Mesothelial cell of epicardium (in vitro differentiated cells): ENCODE measurements around the gene APLP1. TPM values are rescaled to one million over a fixed set of nuclear protein-coding genes. Genes with fewer than 3 reads are reported as not detected.
A peak's percentile ranks its signal among the peaks of the same experiment; 100 is the strongest.

Experiments
- DNase-seq, 2 experiments: peaks; one replicate each; pipeline ENCODE4 v3.0.0; 2021; ENCODE audit warnings: low spot score in 2 of 2; ENCODE audit not compliant: unreplicated experiment in 2 of 2
- H3K27ac Mint-ChIP-seq: 2 replicates; pipeline ENCODE4 v1.8.0; 2021; ENCODE audit warnings: mixed read lengths
- H3K27me3 Mint-ChIP-seq: 2 replicates; pipeline ENCODE4 v1.8.0; 2021; ENCODE audit warnings: low read depth, mixed read lengths
- H3K36me3 Mint-ChIP-seq: 2 replicates; pipeline ENCODE4 v1.8.0; 2021; ENCODE audit warnings: mixed read lengths
- H3K4me1 Mint-ChIP-seq: 2 replicates; pipeline ENCODE4 v1.8.0; 2021; ENCODE audit warnings: mixed read lengths
- H3K4me3 Mint-ChIP-seq: 2 replicates; pipeline ENCODE4 v1.8.0; 2021; ENCODE audit warnings: mild to moderate bottlenecking, moderate library complexity, mixed read lengths
- H3K9me3 Mint-ChIP-seq: 2 replicates; pipeline ENCODE4 v1.8.0; 2021; ENCODE audit warnings: mixed read lengths
- total RNA-seq: library from RNA; stranded (reverse); gene quantifications from 3 replicates; pipeline ENCODE4 v1.2.1, GENCODE V29; 2021
- TF ChIP-seq, protein P1 (sequence below): fragments of 200-600 bp; sonication (generic); IDR thresholded peaks from one replicate; pipeline ENCODE4 v1.5.0; 2021; ENCODE audit warnings: antibody characterized with exemption; ENCODE audit not compliant: unreplicated experiment

APLP1 gene
- total RNA-seq, 1 donor from 2014 or later = 137 TPM

DNA sequence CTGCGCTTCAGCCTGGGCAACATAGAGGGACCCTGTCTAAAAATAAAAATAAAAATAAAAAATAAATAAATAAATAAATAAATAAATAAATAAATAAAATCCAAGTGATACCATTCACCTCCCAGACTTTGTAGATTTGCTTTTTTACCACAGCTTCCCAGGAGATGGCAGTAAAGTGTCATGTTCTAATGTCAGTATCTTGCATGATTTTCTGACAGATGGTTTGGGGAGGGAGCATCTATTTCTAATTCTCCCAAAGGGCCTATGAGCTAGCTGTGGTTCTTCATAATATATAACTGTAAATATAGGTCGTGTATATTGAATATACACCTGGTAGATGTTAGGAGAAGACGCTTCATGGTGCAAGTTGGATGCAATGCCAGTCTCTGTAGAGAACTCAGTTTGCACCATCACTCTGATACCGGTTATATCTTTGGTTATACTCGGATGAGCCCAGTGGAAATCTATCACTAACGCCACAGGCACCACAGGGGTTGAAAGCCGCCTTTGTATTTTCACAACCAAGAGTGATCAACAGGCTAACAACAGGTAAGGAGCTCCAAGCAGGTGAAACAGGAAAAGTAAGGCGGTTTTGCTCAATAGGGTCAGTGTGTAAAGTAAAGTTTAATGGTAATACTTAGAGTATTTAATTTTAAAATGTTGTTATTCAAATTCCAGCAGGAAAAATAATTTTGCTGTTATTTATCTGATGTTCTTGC is 13.9 kb downstream of the APLP1 start:
- H3K4me1 Mint-ChIP-seq = peaks cover 4% of the 10 kb centered on the region
- peaks cover 11% of the 10 kb centered on the region for H3K36me3 Mint-ChIP-seq
- no peaks in the 10 kb centered on the region for H3K9me3 Mint-ChIP-seq
- no peak for DNase-seq
- H3K27ac Mint-ChIP-seq = no peak overlapping the region
- no peak overlapping the region for H3K4me3 Mint-ChIP-seq
- H3K27me3 Mint-ChIP-seq = peaks cover 15% of the 10 kb centered on the region
- TF ChIP-seq, protein P1, sequence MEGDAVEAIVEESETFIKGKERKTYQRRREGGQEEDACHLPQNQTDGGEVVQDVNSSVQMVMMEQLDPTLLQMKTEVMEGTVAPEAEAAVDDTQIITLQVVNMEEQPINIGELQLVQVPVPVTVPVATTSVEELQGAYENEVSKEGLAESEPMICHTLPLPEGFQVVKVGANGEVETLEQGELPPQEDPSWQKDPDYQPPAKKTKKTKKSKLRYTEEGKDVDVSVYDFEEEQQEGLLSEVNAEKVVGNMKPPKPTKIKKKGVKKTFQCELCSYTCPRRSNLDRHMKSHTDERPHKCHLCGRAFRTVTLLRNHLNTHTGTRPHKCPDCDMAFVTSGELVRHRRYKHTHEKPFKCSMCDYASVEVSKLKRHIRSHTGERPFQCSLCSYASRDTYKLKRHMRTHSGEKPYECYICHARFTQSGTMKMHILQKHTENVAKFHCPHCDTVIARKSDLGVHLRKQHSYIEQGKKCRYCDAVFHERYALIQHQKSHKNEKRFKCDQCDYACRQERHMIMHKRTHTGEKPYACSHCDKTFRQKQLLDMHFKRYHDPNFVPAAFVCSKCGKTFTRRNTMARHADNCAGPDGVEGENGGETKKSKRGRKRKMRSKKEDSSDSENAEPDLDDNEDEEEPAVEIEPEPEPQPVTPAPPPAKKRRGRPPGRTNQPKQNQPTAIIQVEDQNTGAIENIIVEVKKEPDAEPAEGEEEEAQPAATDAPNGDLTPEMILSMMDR = peak; percentile 24

DNA sequence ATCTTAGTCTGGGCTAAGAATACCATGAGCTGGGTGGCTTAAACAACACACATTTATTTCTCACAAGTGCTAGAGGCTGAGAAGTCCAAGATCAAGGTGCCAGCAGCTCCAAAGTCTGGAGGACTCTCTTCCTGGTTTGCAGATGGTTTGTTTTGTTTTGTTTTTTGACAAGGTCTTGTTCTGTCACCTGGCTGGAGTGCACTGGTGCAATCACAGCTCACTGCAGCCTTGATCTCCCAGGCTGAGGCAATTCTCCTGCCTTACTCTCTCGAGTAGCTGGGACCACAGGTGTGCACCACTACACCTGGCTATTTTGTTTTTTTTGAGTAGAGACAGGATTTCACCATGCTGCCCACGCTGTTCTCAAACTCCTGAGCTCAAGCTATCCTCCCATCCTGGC is 15.5 kb downstream of the APLP1 start:
- peaks cover 17% of the 10 kb centered on the region for H3K36me3 Mint-ChIP-seq

DNA sequence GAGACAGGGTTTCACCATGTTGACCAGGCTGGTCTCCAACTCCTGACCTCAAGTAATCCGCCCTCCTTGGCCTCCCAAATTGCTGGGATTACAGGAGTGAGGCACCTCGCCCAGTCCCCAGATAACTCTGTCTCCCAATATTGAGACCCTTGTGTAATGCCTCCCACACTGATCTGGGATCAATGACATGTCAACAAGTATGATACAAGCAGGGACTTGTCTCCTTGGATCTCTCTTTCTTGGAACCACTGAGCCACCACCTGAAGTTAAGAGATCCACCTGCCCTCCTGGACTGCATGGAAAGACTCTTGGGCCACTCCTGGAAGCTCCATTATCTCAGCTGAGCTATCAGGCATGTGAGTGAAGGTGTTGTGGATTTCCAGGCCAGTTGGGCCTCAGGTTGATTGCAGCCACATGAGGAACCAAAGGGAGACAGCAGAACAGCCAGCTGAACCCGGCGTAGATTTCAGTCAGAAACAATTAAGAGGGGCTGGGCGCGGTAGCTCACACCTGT is 16.9 kb downstream of the APLP1 start:
- peaks cover 2% of the 10 kb centered on the region for H3K27me3 Mint-ChIP-seq
- H3K9me3 Mint-ChIP-seq = no peaks in the 10 kb centered on the region
- no peaks in the 10 kb centered on the region for H3K4me1 Mint-ChIP-seq
- no peak overlapping the region for H3K27ac Mint-ChIP-seq
- H3K36me3 Mint-ChIP-seq = peaks cover 26% of the 10 kb centered on the region
- TF ChIP-seq, protein P1 = no peak
- no peak overlapping the region for H3K4me3 Mint-ChIP-seq
- DNase-seq = no peak

More for the DNA sequence above, 15.5 kb downstream of the APLP1 start:
- TF ChIP-seq, protein P1 = no peak
- Mint-ChIP-seq H3K4me1 (peaks cover 4% of the 10 kb centered on the region), H3K4me3 (no peak overlapping the region), H3K27ac (no peak overlapping the region), H3K27me3 (peaks cover 10% of the 10 kb centered on the region), H3K9me3 (no peaks in the 10 kb centered on the region)
- DNase-seq = no peak

DNA sequence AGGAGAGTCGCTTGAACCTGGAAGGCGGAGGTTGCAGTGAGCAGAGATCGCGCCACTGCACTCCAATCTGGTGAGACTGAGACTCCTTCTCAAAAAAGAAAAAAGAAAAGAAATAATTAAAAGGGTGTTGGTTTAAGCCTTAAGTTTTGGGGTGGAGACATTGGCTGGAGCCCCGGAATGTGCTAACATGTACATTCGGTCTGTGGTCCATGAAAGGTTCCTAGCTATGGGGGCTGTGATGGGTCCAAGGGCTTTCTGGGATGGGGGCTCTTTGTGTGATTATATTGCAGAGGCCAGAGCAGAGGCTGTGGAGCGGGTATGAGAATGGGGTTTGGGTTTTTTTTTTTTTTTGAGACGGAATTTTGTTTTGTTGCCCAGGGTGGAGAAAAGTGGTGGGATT is 17.5 kb downstream of the APLP1 start:
- peaks cover 30% of the 10 kb centered on the region for H3K36me3 Mint-ChIP-seq
- TF ChIP-seq, protein P1 = no peak
- H3K27ac Mint-ChIP-seq = no peak overlapping the region
- H3K4me3 Mint-ChIP-seq = no peak overlapping the region
- DNase-seq = no peak
- no peaks in the 10 kb centered on the region for H3K9me3 Mint-ChIP-seq
- no peaks in the 10 kb centered on the region for H3K4me1 Mint-ChIP-seq
- H3K27me3 Mint-ChIP-seq = peaks cover 2% of the 10 kb centered on the region

DNA sequence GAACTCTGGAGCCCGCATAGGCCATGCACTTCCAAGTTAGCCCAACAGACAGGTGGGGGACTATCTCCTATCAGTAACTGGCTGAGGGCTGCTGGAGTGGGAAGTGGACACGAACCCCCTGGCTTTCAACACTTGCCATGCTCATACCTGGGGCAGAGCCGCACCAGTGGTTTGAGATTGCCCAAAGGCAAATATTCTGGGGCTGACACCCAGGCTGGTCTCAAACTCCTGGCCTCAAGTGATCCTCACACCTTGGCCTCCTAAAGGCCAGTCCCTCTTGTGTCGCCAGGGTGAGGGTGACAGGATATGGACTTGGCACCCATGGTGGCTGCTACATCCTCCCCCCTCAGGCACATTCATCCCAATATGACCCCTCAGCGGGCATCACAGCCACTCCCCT is 18.8 kb downstream of the APLP1 start:
- Mint-ChIP-seq H3K4me3 (no peak overlapping the region), H3K9me3 (no peaks in the 10 kb centered on the region), H3K27ac (no peak overlapping the region)

More for the DNA sequence above, 18.8 kb downstream of the APLP1 start:
- Mint-ChIP-seq H3K36me3 (peaks cover 33% of the 10 kb centered on the region), H3K27me3 (no peaks in the 10 kb centered on the region), H3K4me1 (no peaks in the 10 kb centered on the region)
- DNase-seq = no peak
- TF ChIP-seq, protein P1 = no peak
